ENCODE measurements around the gene GET4. TPM values are rescaled to one million over a fixed set of nuclear protein-coding genes. Genes with fewer than 3 reads are reported as not detected.
A peak's percentile ranks its signal among the peaks of the same experiment; 100 is the strongest.

GET4 gene
- total RNA-seq, 1 experiment from 2014 or later: 130 TPM

DNA sequence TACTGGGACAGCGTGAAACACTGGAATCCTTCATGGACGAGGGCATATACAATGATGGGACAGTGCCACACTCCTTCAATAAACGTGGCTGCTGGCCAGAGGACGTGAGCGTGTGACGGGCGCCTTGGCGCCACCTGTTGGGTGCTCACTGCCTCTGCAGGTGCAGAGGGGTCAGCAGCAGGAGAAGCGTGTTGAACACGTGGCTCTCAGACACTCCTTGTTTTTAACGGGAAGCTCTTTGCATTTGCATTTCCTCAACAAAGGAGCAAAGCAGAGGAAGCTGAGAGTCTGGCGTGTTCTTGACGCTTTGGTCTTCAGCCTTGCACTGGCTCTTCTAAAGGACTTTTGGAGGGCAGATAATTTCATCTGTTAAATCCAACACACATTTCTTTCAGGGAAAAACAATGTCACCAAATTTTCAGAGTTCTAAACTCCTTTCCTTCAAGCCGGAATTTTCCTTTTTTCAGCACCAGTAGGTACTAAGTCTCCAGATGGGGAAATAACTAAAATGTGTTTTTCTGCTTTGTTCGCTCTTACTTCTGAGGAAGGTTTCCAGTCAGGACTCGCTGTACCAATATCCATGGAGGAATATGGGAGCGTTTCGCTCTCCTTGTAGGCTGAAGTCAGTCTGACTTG is 2.9 kb upstream of the GET4 start:
- BruUV-seq (replicated peaks): TSS peak; percentile 10
- TF ChIP-seq, protein P1, sequence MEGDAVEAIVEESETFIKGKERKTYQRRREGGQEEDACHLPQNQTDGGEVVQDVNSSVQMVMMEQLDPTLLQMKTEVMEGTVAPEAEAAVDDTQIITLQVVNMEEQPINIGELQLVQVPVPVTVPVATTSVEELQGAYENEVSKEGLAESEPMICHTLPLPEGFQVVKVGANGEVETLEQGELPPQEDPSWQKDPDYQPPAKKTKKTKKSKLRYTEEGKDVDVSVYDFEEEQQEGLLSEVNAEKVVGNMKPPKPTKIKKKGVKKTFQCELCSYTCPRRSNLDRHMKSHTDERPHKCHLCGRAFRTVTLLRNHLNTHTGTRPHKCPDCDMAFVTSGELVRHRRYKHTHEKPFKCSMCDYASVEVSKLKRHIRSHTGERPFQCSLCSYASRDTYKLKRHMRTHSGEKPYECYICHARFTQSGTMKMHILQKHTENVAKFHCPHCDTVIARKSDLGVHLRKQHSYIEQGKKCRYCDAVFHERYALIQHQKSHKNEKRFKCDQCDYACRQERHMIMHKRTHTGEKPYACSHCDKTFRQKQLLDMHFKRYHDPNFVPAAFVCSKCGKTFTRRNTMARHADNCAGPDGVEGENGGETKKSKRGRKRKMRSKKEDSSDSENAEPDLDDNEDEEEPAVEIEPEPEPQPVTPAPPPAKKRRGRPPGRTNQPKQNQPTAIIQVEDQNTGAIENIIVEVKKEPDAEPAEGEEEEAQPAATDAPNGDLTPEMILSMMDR (IDR thresholded peaks at IDR 0.05; ENCODE audit: insufficient read depth in 1 of 2, low read depth in 1 of 2, low read length in 1 of 2, severe bottlenecking in 1 of 2, unreplicated experiment in 1 of 2): peak; percentile 96 to 97
- peaks cover 58% of the 10 kb centered on the region for H3K36me3 Mint-ChIP-seq (ENCODE audit: insufficient read depth, unreplicated experiment)
- Histone ChIP-seq H3K36me3 (ENCODE audit: control insufficient read depth, insufficient read depth, low read length) (peaks cover 3% of the 10 kb centered on the region), H3K4me1 (peaks cover 16% of the 10 kb centered on the region), H3K9me3 (no peaks in the 10 kb centered on the region), H3K27me3 (replicated peaks; ENCODE audit: control insufficient read depth, insufficient read depth, low read length) (no peaks in the 10 kb centered on the region), H3K4me3 (ENCODE audit: low read depth, low read length) (no peak overlapping the region)
- H3K27ac Mint-ChIP-seq (ENCODE audit: unreplicated experiment): peak overlapping the region; percentile 48
- intact Hi-C loops (cut with micrococcal nuclease; ENCODE audit: unreplicated experiment): loop anchor here (1.0 to 5.0 kb wide), 5 partner anchors 12 to 551 kb away; no protein-coding TSS in a partner anchor
- no peaks in the 10 kb centered on the region for H3K27me3 Mint-ChIP-seq (ENCODE audit: insufficient read depth, unreplicated experiment)
- DNase-seq: peak; percentile 84 to 89
- ChIA-PET CTCF (interaction anchor here (0.5 to 3.6 kb wide), 14 partner anchors 13 to 554 kb away, joined by 3 to 58 read pairs (median 4); partner anchors contain the start of gene SUN1), POLR2A (interaction anchor here (0.6 to 1.0 kb wide), 3 partner anchors 12 to 147 kb away, joined by 3 to 4 read pairs (median 3); partner anchors contain the start of gene PRKAR1B)
- peaks cover 9% of the 10 kb centered on the region for H3K4me1 Mint-ChIP-seq (ENCODE audit: low read depth, unreplicated experiment)
- no peaks in the 10 kb centered on the region for H3K9me3 Mint-ChIP-seq (ENCODE audit: unreplicated experiment)
- no peak overlapping the region for H3K4me3 Mint-ChIP-seq (ENCODE audit: unreplicated experiment)

DNA sequence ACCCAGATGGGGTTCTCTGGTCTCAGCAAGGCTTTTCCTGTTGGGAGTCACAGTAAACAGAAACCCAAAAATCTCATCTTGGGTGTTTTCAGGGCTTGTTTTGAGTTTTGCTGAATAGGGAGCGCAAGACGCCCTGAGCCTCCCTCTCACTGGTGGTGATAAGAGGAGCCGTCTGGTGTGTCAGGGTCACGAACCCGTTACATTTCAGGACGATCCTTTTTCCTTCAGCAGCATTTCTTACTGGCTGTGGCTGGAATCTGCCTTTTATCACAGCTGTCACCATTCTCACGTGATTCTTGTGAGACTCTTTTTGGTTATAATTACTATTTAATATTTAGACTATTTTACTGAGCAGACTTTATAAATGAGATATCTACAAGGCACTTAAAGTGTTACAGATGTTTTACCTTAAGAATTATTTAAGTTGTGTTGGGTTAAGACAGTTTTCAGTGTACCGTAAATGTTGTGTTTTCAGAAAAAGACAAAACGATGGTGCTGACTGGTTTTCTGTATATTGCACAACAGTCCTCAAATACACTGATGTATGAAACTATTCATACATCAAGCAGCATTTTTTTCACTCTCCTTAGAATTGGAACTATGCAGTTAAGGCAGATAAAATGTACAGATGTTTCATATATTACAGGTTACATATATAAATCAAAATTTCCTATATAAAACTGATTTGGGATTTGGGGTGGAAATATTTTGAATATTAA is 2.2 kb upstream of the GET4 start:
- H3K9me3 Mint-ChIP-seq (ENCODE audit: unreplicated experiment): no peaks in the 10 kb centered on the region
- intact Hi-C loops (cut with micrococcal nuclease; ENCODE audit: unreplicated experiment): loop anchor here (5.0 kb wide), 1 partner anchor 57 kb away; no protein-coding TSS in a partner anchor
- TF ChIP-seq, protein P1 (IDR thresholded peaks at IDR 0.05; ENCODE audit: insufficient read depth in 1 of 2, low read depth in 1 of 2, low read length in 1 of 2, severe bottlenecking in 1 of 2, unreplicated experiment in 1 of 2): no peak

DNA sequence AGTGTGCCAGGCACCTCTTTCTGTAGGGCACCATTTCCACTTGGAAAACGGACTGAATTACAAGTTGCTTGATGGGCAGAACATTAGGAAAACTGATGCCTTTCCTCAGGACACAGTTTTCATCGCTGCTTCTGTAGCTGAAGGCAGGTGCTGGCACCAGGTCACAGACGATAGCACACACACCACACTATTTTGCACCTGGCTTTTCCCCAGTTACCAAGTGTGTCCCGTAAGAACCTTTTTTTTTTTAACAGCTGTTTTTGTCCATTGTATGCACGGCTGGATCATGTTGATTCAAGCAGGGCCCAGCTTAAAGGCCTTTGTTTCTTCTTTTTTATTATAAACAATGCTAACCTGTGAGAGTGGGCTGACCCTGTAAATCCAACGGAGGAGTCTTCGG is 1.3 kb upstream of the GET4 start:
- BruUV-seq (replicated peaks): no TSS peak
- ChIA-PET POLR2A (no interaction called here), CTCF (interaction anchor here (0.7 to 3.6 kb wide), 3 partner anchors 38 to 58 kb away, joined by 3 to 58 read pairs (median 3); no protein-coding TSS in a partner anchor)
- no peak overlapping the region for H3K4me3 ChIP-seq (ENCODE audit: low read depth, low read length)
- H3K27me3 Mint-ChIP-seq (ENCODE audit: insufficient read depth, unreplicated experiment): no peaks in the 10 kb centered on the region
- DNase-seq: no peak
- H3K27ac Mint-ChIP-seq (ENCODE audit: unreplicated experiment): peak overlapping the region; percentile 42
- H3K4me1 ChIP-seq: peaks cover 31% of the 10 kb centered on the region
- intact Hi-C loops (cut with micrococcal nuclease; ENCODE audit: unreplicated experiment): no loop called here
- H3K4me1 Mint-ChIP-seq (ENCODE audit: low read depth, unreplicated experiment): peaks cover 9% of the 10 kb centered on the region
- no peak overlapping the region for H3K4me3 Mint-ChIP-seq (ENCODE audit: unreplicated experiment)
- peaks cover 4% of the 10 kb centered on the region for H3K36me3 ChIP-seq (ENCODE audit: control insufficient read depth, insufficient read depth, low read length)
- H3K36me3 Mint-ChIP-seq (ENCODE audit: insufficient read depth, unreplicated experiment): peaks cover 56% of the 10 kb centered on the region
- no peaks in the 10 kb centered on the region for H3K9me3 Mint-ChIP-seq (ENCODE audit: unreplicated experiment)
- H3K9me3 ChIP-seq: no peaks in the 10 kb centered on the region
- TF ChIP-seq, protein P1 (IDR thresholded peaks at IDR 0.05; ENCODE audit: insufficient read depth in 1 of 2, low read depth in 1 of 2, low read length in 1 of 2, severe bottlenecking in 1 of 2, unreplicated experiment in 1 of 2): no peak
- H3K27me3 ChIP-seq (replicated peaks; ENCODE audit: control insufficient read depth, insufficient read depth, low read length): no peaks in the 10 kb centered on the region

More for the DNA sequence above, 2.2 kb upstream of the GET4 start:
- Mint-ChIP-seq H3K36me3 (ENCODE audit: insufficient read depth, unreplicated experiment) (peaks cover 60% of the 10 kb centered on the region), H3K4me1 (ENCODE audit: low read depth, unreplicated experiment) (peaks cover 9% of the 10 kb centered on the region), H3K27ac (ENCODE audit: unreplicated experiment) (peak overlapping the region; percentile 48), H3K4me3 (ENCODE audit: unreplicated experiment) (no peak overlapping the region), H3K27me3 (ENCODE audit: insufficient read depth, unreplicated experiment) (no peaks in the 10 kb centered on the region)
- H3K4me3 ChIP-seq (ENCODE audit: low read depth, low read length): no peak overlapping the region
- ChIA-PET CTCF (interaction anchor here (0.5 to 3.6 kb wide), 14 partner anchors 14 to 555 kb away, joined by 3 to 58 read pairs (median 4); partner anchors contain the start of gene SUN1), POLR2A (interaction anchor here (0.6 to 1.0 kb wide), 3 partner anchors 13 to 147 kb away, joined by 3 to 4 read pairs (median 3); partner anchors contain the start of gene PRKAR1B)
- DNase-seq: no peak
- no peaks in the 10 kb centered on the region for H3K27me3 ChIP-seq (replicated peaks; ENCODE audit: control insufficient read depth, insufficient read depth, low read length)
- no peaks in the 10 kb centered on the region for H3K9me3 ChIP-seq
- no TSS peak for BruUV-seq (replicated peaks)
- peaks cover 22% of the 10 kb centered on the region for H3K4me1 ChIP-seq
- peaks cover 3% of the 10 kb centered on the region for H3K36me3 ChIP-seq (ENCODE audit: control insufficient read depth, insufficient read depth, low read length)
